Activated CD4-positive, alpha-beta T cell treated with anti-CD3 and anti-CD28 coated beads, Interleukin-2, amount 50 U/mL, for 16 hours (primary cell): ENCODE data around the gene PAK4.
"Not testable (repeated sequence)": the region's sequence is repeated elsewhere in the genome, so short reads cannot be mapped to it uniquely, and the experiment has no call there.

Source experiments
- DNase-seq: peaks from one replicate; pipeline ENCODE4 v3.0.0-alpha.2; 2020

The PAK4 gene

DNA sequence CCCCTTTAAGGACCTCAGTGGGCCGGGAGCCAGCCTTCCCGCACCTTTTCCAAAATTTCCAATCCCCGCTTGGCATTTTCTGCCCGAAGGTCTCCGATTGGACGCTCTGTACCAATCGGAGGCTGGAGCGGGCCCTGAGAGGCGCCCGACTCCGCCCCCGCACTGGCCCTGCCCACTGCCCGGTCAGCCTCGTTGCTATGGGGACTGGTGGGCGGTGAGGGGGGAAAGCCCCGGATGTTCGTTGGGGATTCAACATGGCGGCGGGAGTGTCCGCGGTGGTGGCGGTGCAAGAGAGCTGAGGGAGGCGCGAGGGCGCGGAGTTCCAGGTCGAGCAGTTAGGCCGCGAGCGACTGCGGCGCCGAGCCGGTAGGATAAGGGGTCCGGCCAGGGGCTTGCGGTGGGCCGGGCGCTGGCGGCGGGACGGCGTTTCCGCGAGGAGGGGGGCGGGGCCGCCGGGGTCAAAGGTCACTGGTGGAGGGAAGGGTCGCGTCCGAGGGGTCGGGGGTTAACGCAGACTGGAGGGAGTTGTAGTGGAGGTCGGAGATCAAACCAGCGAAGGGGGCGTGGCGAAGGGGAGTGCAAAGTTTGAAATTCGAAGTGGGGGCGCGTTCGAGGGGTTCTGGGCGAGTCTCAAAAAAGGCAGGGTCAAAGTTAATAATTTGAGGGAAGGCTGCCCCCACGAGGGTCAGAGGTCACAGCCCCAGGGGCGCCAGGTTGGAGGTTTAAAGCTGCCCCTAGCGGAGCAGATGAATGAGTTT lies at the start of gene PAK4:
Gene PAK4 (plus strand): TSS at position 233 of the 758 bp plus-strand sequence. CDS start 43,768 bp downstream, outside the sequence.
- DNase-seq: peak; percentile 97

DNA sequence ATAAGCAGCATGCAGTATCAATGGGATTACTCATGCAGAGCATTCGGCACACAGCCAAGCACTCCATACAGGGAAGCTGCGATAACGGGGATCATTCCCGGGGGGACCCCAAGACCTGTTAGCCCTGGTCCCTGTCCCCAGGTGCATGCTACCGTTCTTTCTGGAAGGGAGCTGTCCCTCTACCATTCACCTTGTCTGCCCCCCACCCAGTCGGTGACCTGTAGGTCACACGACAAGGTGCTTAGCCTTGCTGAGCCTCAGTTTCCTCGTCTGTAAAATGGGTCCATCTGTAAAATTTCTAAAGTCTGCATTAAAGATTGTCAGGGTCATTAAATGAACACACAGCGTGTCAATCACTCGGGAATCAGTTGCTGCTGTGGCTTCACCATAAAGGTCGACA lies 48.3 kb upstream of the PAK4 start:
- no peak for DNase-seq

DNA sequence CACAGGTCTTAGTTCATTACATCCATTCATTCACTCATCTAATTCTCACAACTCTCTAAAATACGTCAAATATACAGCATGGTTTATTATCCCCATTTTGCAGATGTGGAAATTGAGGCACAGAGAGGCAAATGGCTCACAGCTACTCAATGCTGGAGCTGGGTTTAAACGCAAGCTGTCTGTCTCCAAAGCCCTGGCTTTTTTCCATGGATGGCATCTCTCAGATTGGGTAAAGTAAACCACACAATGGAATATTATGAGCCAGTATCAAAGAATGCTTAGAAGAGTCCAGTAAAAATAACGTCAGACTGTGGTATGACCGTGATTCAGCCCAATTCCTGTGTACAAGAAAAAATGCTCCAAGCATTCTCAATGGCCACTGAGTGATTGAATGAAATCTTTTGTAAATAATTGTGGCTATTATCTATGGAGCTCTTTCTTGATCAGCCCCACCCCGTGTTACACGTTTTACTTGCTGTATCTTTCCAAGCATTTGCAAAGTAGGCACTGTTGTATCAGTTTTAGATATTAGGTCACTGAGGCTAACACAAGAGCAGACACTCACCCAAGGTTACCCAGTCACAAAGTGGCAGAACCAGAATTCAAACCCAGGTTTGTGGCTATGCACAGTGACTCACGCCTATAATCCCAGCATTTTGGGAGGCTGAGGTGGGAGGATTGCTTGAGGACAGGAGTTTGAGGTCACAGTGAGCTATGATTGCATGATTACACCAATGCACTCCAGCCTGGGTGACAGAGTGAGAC lies 47.0 kb upstream of the PAK4 start:
- DNase-seq: no peak

GRCh38 chr19:39080431-39080830 lies 45.2 kb upstream of the PAK4 start:
- DNase-seq: no peak

DNA sequence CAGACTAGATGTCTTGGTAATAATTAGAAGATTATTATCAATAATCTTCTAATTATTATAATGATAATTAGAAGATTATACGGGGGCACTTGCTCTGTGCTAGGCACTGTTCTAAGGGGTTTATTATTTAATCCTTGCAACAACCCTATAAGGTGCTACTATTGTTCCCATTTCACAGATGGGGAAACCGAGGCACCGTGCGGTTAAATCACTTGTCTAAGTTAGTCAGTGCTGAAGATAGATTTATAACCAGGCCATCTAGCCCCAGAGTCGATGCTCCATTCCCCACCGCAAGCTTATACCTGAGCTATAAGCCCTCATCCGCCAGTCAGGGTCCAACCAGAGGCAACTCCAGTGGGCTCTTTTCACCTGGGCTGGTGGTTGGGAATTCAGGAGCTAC lies 43.4 kb upstream of the PAK4 start:
- no peak for DNase-seq

GRCh38 chr19:39082745-39083598 lies 42.6 kb upstream of the PAK4 start:
- no peak for DNase-seq

DNA sequence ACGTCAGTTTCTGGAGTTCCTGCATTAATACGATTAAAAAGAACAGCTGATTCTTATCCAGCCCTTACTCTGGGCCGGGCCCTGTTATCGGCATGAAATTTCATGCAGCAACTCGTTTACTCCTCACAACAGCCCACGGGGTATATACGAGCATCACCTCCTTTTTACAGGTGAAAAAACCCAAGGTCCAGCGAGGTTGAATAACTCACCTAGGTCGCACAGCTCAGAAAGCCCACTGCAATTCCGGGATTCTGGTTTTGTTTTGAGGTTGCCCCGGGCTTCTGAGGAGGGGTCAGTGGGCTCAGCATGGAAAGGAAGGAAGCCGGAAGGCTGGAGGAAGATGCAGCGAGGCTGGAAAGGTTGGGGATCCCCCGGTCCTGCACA lies 42.0 kb upstream of the PAK4 start:
- no peak for DNase-seq

DNA sequence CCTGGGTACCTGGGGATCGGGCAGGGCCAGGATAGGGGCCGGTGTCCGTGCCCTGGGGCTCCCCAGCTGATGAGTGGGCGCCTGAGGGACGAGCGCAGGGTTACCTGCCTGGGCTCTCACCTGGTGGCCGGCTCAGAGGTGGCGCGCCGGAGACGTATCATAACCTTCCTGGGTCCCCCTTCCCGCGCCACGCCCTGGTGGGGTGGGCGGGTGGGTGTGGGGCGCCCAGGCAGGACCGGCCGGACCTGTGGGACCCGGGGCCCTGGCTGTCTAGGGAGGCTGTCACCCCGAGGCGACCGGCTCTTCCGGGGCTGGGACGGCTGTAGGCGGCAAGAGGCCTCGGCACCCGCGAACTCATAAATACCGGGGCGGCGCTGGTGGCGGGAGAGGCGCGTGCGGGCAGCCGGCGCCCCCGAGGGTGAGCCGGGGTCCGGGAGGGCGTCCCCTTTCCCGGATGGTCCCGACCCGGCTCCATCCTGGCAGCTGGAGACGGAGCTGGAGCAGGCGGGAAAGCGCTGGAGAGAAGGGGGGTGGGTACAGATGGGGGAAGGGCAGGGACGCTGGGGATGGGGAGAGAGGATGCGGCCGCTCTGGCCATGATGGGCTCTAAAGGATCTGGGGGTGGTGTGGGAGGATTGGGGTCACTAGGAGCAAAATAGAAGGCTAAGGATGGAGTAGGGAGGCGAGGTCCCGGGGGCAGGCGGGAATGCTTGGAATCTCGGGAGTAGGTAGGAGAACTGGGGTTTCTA lies 41.4 kb upstream of the PAK4 start, which contains the start of gene ACP7:
Gene ACP7 (plus strand): TSS at position 386 of the 749 bp plus-strand sequence. CDS start 902 bp downstream, outside the sequence.
- no peak for DNase-seq

DNA sequence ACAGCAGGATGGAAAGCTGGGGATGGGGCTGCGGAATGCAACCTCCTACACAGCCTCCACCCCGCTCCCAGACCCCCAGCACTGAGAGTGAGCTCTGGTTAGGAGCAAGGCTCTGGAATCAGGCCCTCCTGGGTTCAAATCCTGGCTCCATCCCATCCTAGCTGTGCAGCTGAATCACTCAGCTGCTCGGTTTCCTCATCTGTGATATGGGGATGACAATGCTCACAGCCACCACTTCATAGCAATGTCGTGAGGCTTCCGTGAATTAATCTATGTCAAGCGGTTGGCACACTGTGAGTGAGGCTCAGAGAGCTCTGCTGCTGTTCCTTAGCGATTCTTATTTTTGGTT lies 40.9 kb upstream of the PAK4 start:
- no peak for DNase-seq

DNA sequence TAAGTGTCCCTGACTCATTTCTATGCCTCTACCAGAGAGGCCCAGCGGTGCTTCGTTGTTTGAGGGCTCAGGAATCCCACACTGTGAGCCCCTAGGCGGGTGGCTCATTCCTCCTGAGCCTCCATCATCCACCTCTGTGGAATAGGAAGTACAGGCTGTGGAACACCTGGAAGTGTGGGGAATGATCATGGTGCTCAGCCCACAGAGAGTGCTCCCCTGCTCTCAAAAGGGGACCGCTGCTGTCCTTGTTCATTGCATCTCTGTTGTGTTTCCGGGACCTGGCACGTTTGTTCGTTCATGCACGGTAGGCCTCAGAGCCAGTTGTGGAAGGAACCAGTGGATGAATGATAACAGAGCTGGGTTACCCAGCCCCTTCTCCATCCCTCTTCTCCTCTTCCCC lies 40.2 kb upstream of the PAK4 start:
- DNase-seq: no peak

DNA sequence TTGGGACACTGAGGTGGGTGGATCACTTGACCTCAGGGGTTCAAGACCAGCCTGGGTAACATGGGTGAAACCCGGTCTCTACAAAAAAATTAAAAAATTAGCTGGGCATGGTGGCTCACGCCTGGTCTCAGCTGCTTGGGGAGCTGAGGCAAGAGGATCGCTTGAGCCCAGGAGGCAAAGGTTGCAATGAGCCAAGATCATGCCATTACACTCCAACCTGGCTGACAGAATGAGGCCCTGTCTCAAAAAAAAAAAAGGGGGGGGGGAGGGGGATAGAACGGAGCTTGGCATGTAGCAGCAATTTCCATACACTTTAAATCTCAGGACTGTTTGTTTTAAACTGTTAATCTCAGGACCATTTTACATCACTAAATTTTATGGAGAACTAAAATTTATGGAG lies 39.2 kb upstream of the PAK4 start:
- no peak for DNase-seq

DNA sequence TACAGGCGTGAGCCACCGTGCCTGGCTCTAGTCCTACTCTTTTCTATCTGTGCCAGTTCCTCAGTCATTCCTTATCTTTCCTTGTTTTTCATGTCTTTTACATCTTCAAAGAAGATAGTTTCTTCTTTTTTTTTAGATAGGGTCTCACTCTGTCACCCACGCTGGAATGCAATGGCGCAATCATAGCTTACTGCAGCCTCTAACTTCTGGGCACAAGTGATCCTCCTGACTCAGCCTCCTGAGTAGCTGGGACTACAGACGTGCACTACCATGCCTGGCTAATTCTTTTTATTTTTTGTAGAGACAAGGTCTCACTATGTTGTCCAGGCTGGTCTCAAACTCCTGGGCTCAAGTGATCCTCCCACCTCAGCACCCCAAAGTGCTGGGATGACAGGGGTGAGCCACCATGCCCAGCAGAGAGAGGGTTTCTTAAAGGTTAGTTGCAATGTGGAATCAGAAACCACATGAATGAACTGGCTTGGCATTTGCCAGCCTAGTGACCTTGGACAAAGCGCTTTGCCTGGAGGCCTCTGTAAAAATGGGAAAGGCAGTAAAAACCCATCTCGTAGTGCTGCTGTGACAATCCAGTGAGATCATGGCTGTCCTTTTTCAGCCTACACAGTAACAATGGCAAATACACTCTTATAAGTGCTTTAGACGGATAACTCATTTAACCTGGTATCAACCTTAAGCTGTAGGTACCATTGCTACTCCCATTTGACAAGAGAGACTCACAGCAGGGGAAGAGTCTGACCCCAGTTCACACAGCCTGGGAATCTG lies 37.5 kb upstream of the PAK4 start:
- no peak for DNase-seq

- DNase-seq: not testable (repeated sequence)
These were observed 35.6 kb upstream of the PAK4 start for GRCh38 chr19:39090016-39090415.

- DNase-seq: no peak
These were observed 34.7 kb upstream of the PAK4 start for GRCh38 chr19:39090881-39091280.

GRCh38 chr19:39095799-39096540 lies 29.6 kb upstream of the PAK4 start:
- DNase-seq: not testable (repeated sequence)

DNA sequence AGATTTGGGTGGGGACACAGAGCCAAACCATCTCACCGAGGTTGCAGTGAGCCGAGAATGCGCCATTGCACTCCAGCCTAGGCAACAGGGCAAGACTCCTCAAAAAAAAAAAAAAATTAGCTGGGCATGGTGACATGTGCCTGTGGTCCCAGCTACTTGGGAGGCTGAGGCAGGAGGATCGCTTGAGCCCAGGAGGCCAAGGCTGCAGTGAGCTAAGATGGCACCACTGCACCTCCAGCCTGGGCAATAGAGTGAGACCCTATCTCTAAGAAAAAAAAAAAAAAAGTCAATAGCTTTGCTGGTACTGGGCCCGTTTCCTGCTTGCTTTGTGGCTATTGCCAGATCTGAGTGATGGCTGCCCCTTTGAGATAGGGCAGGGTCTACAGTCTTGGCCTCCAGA lies 28.3 kb upstream of the PAK4 start:
- DNase-seq: no peak

GRCh38 chr19:39097721-39098120 lies 27.9 kb upstream of the PAK4 start:
- DNase-seq: no peak

GRCh38 chr19:39098365-39099269 lies 27.0 kb upstream of the PAK4 start:
- DNase-seq: no peak

DNA sequence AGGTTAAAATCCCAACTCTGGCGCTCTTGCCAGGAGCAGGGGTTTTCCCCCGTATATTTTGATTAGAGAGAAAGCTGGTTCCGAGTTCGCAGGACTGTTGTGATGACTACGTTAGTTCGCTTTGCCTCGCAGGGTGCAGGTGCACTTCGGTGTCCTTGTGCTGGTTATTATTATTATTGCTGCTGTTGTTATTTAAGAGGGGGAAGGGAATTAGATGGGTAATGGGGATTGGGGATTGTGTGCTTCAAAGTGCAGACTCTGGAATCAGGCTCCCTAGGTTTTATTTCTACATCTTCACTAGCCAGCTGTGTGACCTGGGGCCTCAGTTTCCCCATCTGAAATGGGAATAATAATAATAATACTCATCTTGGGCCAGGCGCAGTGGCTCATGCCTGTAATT lies 26.2 kb upstream of the PAK4 start:
- DNase-seq: no peak
